Measurements from ENCODE around the gene CYP1A2.

DNA sequence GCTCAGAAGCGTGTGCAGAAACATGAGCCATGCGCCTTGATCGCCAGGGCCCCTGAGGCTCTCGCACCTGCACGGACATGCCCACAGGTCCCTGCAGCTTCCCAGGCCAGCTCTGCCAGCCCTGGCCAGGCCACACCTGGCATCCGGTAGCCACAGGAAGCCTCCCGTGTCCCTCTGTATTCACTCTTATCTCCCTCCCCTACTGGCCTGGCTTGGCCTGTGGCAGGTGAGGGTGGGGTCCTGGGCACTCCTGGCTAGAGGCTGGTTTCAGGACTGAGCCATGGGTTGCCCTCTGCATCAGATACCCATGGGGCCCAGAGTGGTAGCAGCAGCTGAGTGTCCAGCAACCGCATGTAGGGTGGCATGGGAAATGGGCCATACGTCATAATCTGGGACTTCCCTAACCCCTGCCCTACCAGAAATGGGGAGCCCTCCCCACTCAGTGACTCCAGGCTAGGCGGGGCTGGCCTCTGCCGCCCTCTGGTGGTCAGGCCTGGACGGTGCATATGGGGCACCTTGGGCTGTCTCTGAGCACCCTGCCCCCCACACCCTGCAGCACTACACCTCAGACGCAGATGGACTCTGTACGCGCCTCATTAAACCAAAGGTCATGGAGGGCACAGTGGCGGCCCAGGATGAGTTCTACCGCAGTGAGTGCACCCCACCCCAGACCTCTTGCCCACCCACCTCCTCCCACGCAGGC, 51.4 kb downstream of the CYP1A2 start:
- TF ChIP-seq, protein P1, sequence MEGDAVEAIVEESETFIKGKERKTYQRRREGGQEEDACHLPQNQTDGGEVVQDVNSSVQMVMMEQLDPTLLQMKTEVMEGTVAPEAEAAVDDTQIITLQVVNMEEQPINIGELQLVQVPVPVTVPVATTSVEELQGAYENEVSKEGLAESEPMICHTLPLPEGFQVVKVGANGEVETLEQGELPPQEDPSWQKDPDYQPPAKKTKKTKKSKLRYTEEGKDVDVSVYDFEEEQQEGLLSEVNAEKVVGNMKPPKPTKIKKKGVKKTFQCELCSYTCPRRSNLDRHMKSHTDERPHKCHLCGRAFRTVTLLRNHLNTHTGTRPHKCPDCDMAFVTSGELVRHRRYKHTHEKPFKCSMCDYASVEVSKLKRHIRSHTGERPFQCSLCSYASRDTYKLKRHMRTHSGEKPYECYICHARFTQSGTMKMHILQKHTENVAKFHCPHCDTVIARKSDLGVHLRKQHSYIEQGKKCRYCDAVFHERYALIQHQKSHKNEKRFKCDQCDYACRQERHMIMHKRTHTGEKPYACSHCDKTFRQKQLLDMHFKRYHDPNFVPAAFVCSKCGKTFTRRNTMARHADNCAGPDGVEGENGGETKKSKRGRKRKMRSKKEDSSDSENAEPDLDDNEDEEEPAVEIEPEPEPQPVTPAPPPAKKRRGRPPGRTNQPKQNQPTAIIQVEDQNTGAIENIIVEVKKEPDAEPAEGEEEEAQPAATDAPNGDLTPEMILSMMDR (IDR thresholded peaks at IDR 0.05) = peak; percentile 89 to 97 (median 90)
- TF ChIP-seq POLR2AphosphoS5 (IDR thresholded peaks at IDR 0.05) (peak in 2 of 3 donors; percentile 14 to 30), POLR2A (IDR thresholded peaks at IDR 0.05) (no peak)
